Measurements from ENCODE around the gene PDCD11. TPM values are rescaled to one million over a fixed set of nuclear protein-coding genes. Genes with fewer than 3 reads are reported as not detected.

Gene PDCD11
- total RNA-seq, 4 donors from 2014 or later, result 7.4 to 39.0 (median 22.2) TPM

DNA sequence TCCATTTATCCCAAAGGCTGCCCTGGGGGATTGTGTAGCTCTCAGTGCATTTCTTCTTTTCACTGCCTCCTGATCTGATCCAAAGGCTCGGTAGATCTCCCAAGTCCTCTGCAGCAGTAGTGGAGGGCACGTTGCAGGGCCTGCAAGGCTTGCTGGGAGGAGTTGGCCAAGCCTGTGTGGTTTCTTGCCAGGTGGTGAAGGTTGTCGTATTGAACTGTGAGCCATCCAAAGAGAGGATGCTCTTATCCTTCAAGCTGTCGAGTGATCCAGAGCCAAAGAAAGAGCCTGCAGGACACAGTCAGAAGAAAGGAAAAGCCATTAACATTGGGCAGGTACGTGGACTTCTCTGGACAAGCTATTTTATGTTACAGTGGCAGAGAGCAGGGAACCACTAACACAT, 21.2 kb downstream of the PDCD11 start:
- TF ChIP-seq CTCF (IDR thresholded peaks at IDR 0.05) (no peak), POLR2A (IDR thresholded peaks at IDR 0.05) (no peak)
- intact Hi-C loops (cut with DNase I; ENCODE audit: low total_unique reads), result loop anchor here (5.0 kb wide), 1 partner anchor 65 kb away; no protein-coding TSS in a partner anchor
- no peaks in the 10 kb centered on the region for H3K27me3 ChIP-seq
- H3K4me3 ChIP-seq, result no peak overlapping the region
- H3K27ac ChIP-seq, result no peak overlapping the region
- no peaks in the 10 kb centered on the region for H3K36me3 ChIP-seq
- no peaks in the 10 kb centered on the region for H3K4me1 ChIP-seq
- no peak for DNase-seq
- no peaks in the 10 kb centered on the region for H3K9me3 ChIP-seq

DNA sequence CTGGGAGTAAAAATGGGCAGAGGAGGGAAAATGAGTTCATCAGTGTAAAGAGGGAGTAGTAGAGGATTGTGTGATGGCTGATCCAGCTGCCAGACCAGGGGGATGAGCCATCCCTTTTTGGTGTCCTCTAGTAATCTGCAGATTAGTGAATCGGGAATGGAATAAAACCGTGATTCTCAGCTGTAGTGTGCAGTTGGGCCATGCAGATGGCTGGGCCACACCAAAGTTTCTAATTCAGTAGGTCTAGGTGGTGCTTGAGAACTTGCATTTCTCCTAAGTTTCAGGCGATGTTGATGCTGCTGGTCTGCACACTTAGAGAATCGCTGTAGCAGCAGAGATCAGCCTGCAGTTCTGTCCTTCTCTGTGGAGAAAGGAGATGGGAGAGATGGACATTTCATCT, 22.7 kb downstream of the PDCD11 start:
- Histone ChIP-seq H3K36me3 (no peaks in the 10 kb centered on the region), H3K27me3 (no peaks in the 10 kb centered on the region), H3K9me3 (no peaks in the 10 kb centered on the region), H3K4me1 (no peaks in the 10 kb centered on the region), H3K4me3 (no peak overlapping the region), H3K27ac (no peak overlapping the region)
- intact Hi-C loops (cut with DNase I; ENCODE audit: low total_unique reads), result loop anchor here (5.0 kb wide), 1 partner anchor 63 kb away; no protein-coding TSS in a partner anchor
- no peak for DNase-seq
- TF ChIP-seq CTCF (IDR thresholded peaks at IDR 0.05) (no peak), POLR2A (IDR thresholded peaks at IDR 0.05) (no peak)

DNA sequence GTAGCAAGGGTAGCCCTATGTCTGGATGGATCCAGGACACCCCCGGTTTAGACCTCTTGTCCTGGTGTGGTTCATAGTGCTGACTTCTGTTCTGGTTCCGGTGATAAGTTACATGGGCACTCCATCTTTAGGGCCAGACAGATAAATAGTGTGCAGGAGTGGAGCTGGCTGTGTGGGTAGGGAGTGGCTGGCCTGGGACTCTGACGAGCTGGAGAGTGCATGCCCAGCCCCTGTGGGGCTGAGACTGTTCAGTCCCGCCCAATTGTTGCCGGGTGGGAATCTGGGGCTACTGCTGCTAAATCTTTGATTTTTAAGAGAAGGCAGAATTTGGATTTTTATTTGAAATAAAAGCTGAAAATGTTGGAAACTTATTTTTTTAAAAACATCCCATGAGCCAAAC, 27.3 kb downstream of the PDCD11 start:
- no peak overlapping the region for H3K4me3 ChIP-seq
- DNase-seq, result no peak
- H3K9me3 ChIP-seq, result no peaks in the 10 kb centered on the region
- TF ChIP-seq CTCF (IDR thresholded peaks at IDR 0.05) (no peak), POLR2A (IDR thresholded peaks at IDR 0.05) (no peak)
- H3K36me3 ChIP-seq, result no peaks in the 10 kb centered on the region
- H3K4me1 ChIP-seq, result no peaks in the 10 kb centered on the region
- H3K27me3 ChIP-seq, result no peaks in the 10 kb centered on the region
- no peak overlapping the region for H3K27ac ChIP-seq
- intact Hi-C loops (cut with DNase I; ENCODE audit: low total_unique reads), result no loop called here

DNA sequence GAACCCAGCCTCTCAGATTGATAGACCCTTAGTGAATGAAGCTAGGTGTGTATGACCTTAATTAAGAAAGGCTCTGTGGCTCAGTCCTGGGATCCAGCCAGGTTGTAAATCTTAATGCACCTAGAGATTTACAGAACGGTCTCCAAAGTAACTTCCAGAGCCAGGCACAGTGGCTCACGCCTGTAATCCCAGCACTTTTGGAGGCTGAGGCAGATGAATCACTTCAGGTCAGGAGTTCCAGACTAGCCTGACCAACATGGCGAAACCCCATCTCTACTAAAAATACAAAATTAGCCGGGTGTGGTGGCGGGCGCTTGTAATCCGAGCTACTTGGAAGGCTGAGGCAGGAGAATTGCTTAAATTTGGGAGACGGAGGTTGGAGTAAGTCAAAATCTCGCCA, 31.4 kb downstream of the PDCD11 start:
- intact Hi-C loops (cut with DNase I; ENCODE audit: low total_unique reads), result no loop called here
- H3K36me3 ChIP-seq, result no peaks in the 10 kb centered on the region

More for the DNA sequence above, 31.4 kb downstream of the PDCD11 start:
- Histone ChIP-seq H3K9me3 (no peaks in the 10 kb centered on the region), H3K27ac (no peak overlapping the region), H3K27me3 (no peaks in the 10 kb centered on the region), H3K4me1 (no peaks in the 10 kb centered on the region), H3K4me3 (no peak overlapping the region)
- no peak for DNase-seq
- TF ChIP-seq CTCF (IDR thresholded peaks at IDR 0.05) (no peak), POLR2A (IDR thresholded peaks at IDR 0.05) (no peak)

Data from uterus (tissue), 4 donors.